ENCODE results near the gene PLXNA4.
A peak's percentile ranks its signal among the peaks of the same experiment; 100 is the strongest.

Gene PLXNA4

DNA sequence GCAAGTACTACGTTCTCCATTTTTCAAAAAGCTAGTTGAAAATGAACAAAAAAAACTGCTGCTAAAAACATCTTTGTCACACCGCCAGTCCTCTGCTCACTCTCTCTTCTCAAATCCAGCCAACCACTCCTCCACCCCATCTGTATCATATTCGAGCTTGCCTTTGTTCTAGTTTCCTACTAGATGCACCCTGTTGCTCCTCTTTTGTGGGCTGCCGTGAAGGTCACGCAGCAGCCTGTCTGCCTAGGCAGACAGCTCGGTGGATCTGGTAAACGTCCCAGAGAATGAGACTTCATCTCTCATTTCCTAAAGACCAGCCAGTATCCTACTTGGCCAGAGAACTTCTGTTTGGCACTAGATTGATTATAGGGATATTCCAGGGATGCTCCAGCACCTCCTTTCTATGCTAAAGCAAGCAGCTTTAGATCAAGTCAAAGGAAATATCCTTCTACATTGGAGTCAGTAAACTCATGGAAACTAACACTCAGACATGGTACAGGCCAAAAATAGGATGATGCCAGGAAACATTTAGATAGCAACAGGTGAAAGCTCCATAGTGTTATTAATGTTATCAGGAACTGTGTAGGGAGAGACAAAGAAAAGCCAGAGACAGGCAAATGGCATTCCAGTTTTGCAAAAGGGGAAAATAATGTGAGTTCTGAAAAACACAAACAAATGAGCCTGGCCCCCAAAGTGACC lies 8.7 kb upstream of the PLXNA4 start:
- Histone ChIP-seq H3K9ac (ENCODE audit: low read length) (no peak overlapping the region), H3K4me3 (ENCODE audit: insufficient read depth, low read length, poor library complexity, severe bottlenecking) (no peak overlapping the region), H3F3A (ENCODE audit: insufficient read depth) (no peaks in the 10 kb centered on the region), H2AFZ (ENCODE audit: low read depth, low read length, severe bottlenecking) (no peak overlapping the region), H3K9me2 (replicated peaks; ENCODE audit: insufficient read depth, low read length) (no peaks in the 10 kb centered on the region), H3K79me2 (ENCODE audit: insufficient read depth, low read length) (no peaks in the 10 kb centered on the region), H3K36me3 (ENCODE audit: low read length) (no peaks in the 10 kb centered on the region), H3K4me2 (ENCODE audit: low read depth, low read length, poor library complexity, severe bottlenecking) (no peak overlapping the region), H3K9me3 (ENCODE audit: insufficient read depth, low read length) (no peaks in the 10 kb centered on the region), H4K20me1 (ENCODE audit: low read depth, low read length) (no peaks in the 10 kb centered on the region), H3K27ac (ENCODE audit: low read depth, low read length) (no peak overlapping the region), H3K27me3 (ENCODE audit: low read length) (no peaks in the 10 kb centered on the region; the same call in 1 of the 2 replicates)
- TF ChIP-seq, protein P1, sequence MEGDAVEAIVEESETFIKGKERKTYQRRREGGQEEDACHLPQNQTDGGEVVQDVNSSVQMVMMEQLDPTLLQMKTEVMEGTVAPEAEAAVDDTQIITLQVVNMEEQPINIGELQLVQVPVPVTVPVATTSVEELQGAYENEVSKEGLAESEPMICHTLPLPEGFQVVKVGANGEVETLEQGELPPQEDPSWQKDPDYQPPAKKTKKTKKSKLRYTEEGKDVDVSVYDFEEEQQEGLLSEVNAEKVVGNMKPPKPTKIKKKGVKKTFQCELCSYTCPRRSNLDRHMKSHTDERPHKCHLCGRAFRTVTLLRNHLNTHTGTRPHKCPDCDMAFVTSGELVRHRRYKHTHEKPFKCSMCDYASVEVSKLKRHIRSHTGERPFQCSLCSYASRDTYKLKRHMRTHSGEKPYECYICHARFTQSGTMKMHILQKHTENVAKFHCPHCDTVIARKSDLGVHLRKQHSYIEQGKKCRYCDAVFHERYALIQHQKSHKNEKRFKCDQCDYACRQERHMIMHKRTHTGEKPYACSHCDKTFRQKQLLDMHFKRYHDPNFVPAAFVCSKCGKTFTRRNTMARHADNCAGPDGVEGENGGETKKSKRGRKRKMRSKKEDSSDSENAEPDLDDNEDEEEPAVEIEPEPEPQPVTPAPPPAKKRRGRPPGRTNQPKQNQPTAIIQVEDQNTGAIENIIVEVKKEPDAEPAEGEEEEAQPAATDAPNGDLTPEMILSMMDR (IDR thresholded peaks at IDR 0.05; ENCODE audit: insufficient read depth, low read length, poor library complexity, severe bottlenecking): no peak
- no peak for TF ChIP-seq EZH2phosphoT487 (conservative IDR thresholded peaks at IDR 0.05; ENCODE audit: low read length)

DNA sequence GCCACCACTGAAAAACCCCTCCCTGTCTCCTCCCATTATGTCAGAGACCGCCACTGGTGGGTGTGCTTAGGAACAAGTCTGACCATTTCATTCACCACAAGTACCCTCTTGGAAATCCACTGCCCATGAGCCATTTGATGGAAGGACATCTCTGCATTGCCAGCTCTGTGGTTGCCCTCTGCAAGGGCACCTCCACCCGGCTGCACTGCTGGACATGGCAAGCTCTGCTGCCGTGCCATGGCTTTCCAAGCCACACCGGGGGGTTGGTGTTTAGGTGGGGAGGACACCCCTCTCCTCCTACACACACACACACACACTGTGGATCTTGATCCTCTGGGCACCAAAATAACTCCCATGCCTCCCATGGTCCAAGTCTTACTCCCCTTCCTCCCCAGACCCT lies 5.2 kb upstream of the PLXNA4 start:
- H3K9me3 ChIP-seq (ENCODE audit: insufficient read depth, low read length): no peaks in the 10 kb centered on the region
- no peak overlapping the region for H3K4me3 ChIP-seq (ENCODE audit: insufficient read depth, low read length, poor library complexity, severe bottlenecking)
- no peaks in the 10 kb centered on the region for H4K20me1 ChIP-seq (ENCODE audit: low read depth, low read length)
- H2AFZ ChIP-seq (ENCODE audit: low read depth, low read length, severe bottlenecking): no peak overlapping the region
- no peaks in the 10 kb centered on the region for H3K79me2 ChIP-seq (ENCODE audit: insufficient read depth, low read length)
- no peak for TF ChIP-seq EZH2phosphoT487 (conservative IDR thresholded peaks at IDR 0.05; ENCODE audit: low read length)
- TF ChIP-seq, protein P1 (IDR thresholded peaks at IDR 0.05; ENCODE audit: insufficient read depth, low read length, poor library complexity, severe bottlenecking): no peak
- H3K27ac ChIP-seq (ENCODE audit: low read depth, low read length): no peak overlapping the region
- no peaks in the 10 kb centered on the region for H3K36me3 ChIP-seq (ENCODE audit: low read length)
- H3K27me3 ChIP-seq (ENCODE audit: low read length): no peaks in the 10 kb centered on the region
- no peak overlapping the region for H3K4me2 ChIP-seq (ENCODE audit: low read depth, low read length, poor library complexity, severe bottlenecking)
- no peaks in the 10 kb centered on the region for H3K9me2 ChIP-seq (replicated peaks; ENCODE audit: insufficient read depth, low read length)
- no peaks in the 10 kb centered on the region for H3F3A ChIP-seq (ENCODE audit: insufficient read depth)
- no peak overlapping the region for H3K9ac ChIP-seq (ENCODE audit: low read length)

DNA sequence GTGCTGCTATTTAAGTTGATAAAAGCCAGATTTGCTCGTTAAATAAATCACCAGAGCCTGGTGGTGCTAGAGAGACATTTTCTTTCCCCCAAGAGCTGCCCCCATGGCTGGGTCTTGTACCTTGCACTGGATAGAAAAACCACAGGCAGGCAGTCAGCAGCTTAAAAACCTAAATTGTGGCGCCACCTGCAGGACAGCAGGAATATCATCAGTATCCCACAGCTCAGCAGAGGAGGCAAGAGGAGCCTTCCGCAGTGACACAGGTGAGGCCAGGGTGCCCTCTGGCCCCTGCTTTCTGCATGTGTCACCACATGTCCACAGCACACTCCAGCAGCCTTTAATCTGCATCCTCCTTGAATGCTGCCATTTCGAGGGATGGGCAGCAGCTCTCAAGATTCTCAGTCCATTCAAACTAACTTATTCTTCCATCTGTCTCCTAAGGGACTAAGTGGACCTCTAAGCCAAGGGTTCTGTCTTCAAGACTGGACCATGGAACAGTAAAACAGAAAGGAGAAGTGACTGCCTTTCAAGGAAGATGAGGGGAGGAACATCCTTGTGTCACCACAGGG lies 4.5 kb upstream of the PLXNA4 start:
- no peak overlapping the region for H2AFZ ChIP-seq (ENCODE audit: low read depth, low read length, severe bottlenecking)
- no peak overlapping the region for H3K4me3 ChIP-seq (ENCODE audit: insufficient read depth, low read length, poor library complexity, severe bottlenecking)
- H3K4me2 ChIP-seq (ENCODE audit: low read depth, low read length, poor library complexity, severe bottlenecking): no peak overlapping the region
- H3K27ac ChIP-seq (ENCODE audit: low read depth, low read length): no peak overlapping the region
- H3F3A ChIP-seq (ENCODE audit: insufficient read depth): no peaks in the 10 kb centered on the region
- H3K36me3 ChIP-seq (ENCODE audit: low read length): no peaks in the 10 kb centered on the region
- H3K9me2 ChIP-seq (replicated peaks; ENCODE audit: insufficient read depth, low read length): no peaks in the 10 kb centered on the region
- no peaks in the 10 kb centered on the region for H3K9me3 ChIP-seq (ENCODE audit: insufficient read depth, low read length)
- H3K79me2 ChIP-seq (ENCODE audit: insufficient read depth, low read length): no peaks in the 10 kb centered on the region
- H3K27me3 ChIP-seq (ENCODE audit: low read length): no peaks in the 10 kb centered on the region
- H4K20me1 ChIP-seq (ENCODE audit: low read depth, low read length): no peaks in the 10 kb centered on the region
- TF ChIP-seq EZH2phosphoT487 (conservative IDR thresholded peaks at IDR 0.05; ENCODE audit: low read length): no peak
- TF ChIP-seq, protein P1 (IDR thresholded peaks at IDR 0.05; ENCODE audit: insufficient read depth, low read length, poor library complexity, severe bottlenecking): peak; percentile 67
- no peak overlapping the region for H3K9ac ChIP-seq (ENCODE audit: low read length)
